Fibroblast of skin of left biceps (primary cell): Measurements from ENCODE around the gene CPHXL.

Experiments
- DNase-seq, 2 experiments: peaks; one replicate each; pipeline ENCODE4 v3.0.0-alpha.2; 2013; ENCODE audit warnings: low read depth in 2 of 2

CPHXL gene

GRCh38 chr16:75726390-75726789, at the start of gene CPHXL:
Gene CPHXL (minus strand): TSS chr16:75726490. CDS start chr16:75726442, 48 bp downstream.
- no peak for DNase-seq

- no peak for DNase-seq
Measured at GRCh38 chr16:75774197-75774596, 47.9 kb upstream of the CPHXL start.

- DNase-seq: no peak
Measured at GRCh38 chr16:75770051-75770450, 43.8 kb upstream of the CPHXL start.

GRCh38 chr16:75764154-75764768, 38.0 kb upstream of the CPHXL start:
- peak; percentile 15 to 28 for DNase-seq

GRCh38 chr16:75763204-75763603, 36.9 kb upstream of the CPHXL start:
- DNase-seq: no peak

- DNase-seq: no peak
Measured at GRCh38 chr16:75762746-75763145, 36.5 kb upstream of the CPHXL start.

- no peak for DNase-seq
Measured at GRCh38 chr16:75761108-75761507, 34.8 kb upstream of the CPHXL start.

- DNase-seq: no peak
Measured at GRCh38 chr16:75760018-75760519, 33.8 kb upstream of the CPHXL start.

GRCh38 chr16:75758215-75758614, 31.9 kb upstream of the CPHXL start:
- no peak for DNase-seq

GRCh38 chr16:75754141-75754540, 27.9 kb upstream of the CPHXL start:
- DNase-seq: no peak

GRCh38 chr16:75750528-75750927, 24.2 kb upstream of the CPHXL start:
- no peak for DNase-seq

GRCh38 chr16:75746359-75746758, 20.1 kb upstream of the CPHXL start:
- no peak for DNase-seq

GRCh38 chr16:75745823-75746222, 19.5 kb upstream of the CPHXL start:
- DNase-seq: no peak

- no peak for DNase-seq
Measured at GRCh38 chr16:75745242-75745641, 19.0 kb upstream of the CPHXL start.

- no peak for DNase-seq
Measured at GRCh38 chr16:75742424-75743047, 16.2 kb upstream of the CPHXL start.

GRCh38 chr16:75733305-75734211, 7.3 kb upstream of the CPHXL start:
- DNase-seq: peak; percentile 6

GRCh38 chr16:75732871-75733270, 6.6 kb upstream of the CPHXL start:
- DNase-seq: no peak

- DNase-seq: no peak
Measured at GRCh38 chr16:75727221-75727620, 931 bp upstream of the CPHXL start.

GRCh38 chr16:75718452-75718851, 7.8 kb downstream of the CPHXL start:
- DNase-seq: no peak

- no peak for DNase-seq
Measured at GRCh38 chr16:75714661-75715060, 11.6 kb downstream of the CPHXL start.

GRCh38 chr16:75710344-75710743, 15.9 kb downstream of the CPHXL start:
- DNase-seq: no peak

GRCh38 chr16:75703306-75703705, 23.0 kb downstream of the CPHXL start:
- no peak for DNase-seq

GRCh38 chr16:75702242-75702641, 24.0 kb downstream of the CPHXL start:
- no peak for DNase-seq
